HCT116 (cell line): ENCODE data around the gene MACF1.

Experiments used
- ATF3 ChIP-seq: IDR thresholded peaks from 2 replicates; pipeline ENCODE4 v1.6.1; 2012
- CEBPB ChIP-seq: IDR thresholded peaks from 2 replicates; pipeline ENCODE4 v1.6.1; 2012; ENCODE audit warnings: low read depth
- CTCF ChIP-seq, 3 experiments: fragments of 200-600 bp in 1 of 3; sonication (generic) in 1 of 3; IDR thresholded peaks in 2 of 3; conservative IDR thresholded peaks in 1 of 3; 2 replicates each; pipeline ENCODE4 v1.5.1; 2012 to 2017; ENCODE audit warnings: low read depth in 2 of 3, low read length in 2 of 3, antibody characterized with exemption in 1 of 3, borderline replicate concordance in 1 of 3, control low read depth in 1 of 3, mild to moderate bottlenecking in 1 of 3, mixed read lengths in 1 of 3, mixed run types in 1 of 3, moderate library complexity in 1 of 3; ENCODE audit not compliant: insufficient read depth in 1 of 3
- EZH2 ChIP-seq: fragments of 200-600 bp; sonication (generic); IDR thresholded peaks from 2 replicates; pipeline ENCODE4 v1.6.1; 2017; ENCODE audit warnings: antibody characterized with exemption, mixed run types
- EZH2phosphoT487 ChIP-seq: fragments of 200-600 bp; IDR thresholded peaks from 2 replicates; pipeline ENCODE4 v1.6.1; 2018; ENCODE audit warnings: antibody characterized with exemption, borderline replicate concordance
- JUND ChIP-seq: IDR thresholded peaks from 2 replicates; pipeline ENCODE4 v1.6.1; 2012
- MAX ChIP-seq: IDR thresholded peaks from 2 replicates; pipeline ENCODE4 v1.6.1; 2012
- POLR2A ChIP-seq: IDR thresholded peaks from 2 replicates; pipeline ENCODE4 v1.7.0; 2011; ENCODE audit warnings: borderline replicate concordance; ENCODE audit not compliant: insufficient read depth, insufficient read length; ENCODE audit errors: extremely low read depth
- POLR2AphosphoS5 ChIP-seq: IDR thresholded peaks from 2 replicates; pipeline ENCODE4 v1.6.1; 2011; ENCODE audit warnings: mild to moderate bottlenecking, low read depth, low read length, moderate library complexity
- SIN3A ChIP-seq: IDR thresholded peaks from 2 replicates; pipeline ENCODE4 v1.6.1; 2012; ENCODE audit warnings: low read depth
- YY1 ChIP-seq: IDR thresholded peaks from 2 replicates; pipeline ENCODE4 v1.6.1; 2011; ENCODE audit warnings: low read length, low read depth, moderate library complexity, mild to moderate bottlenecking; ENCODE audit not compliant: insufficient replicate concordance; ENCODE audit errors: extremely low read depth
- ZBTB33 ChIP-seq: IDR thresholded peaks from 2 replicates; pipeline ENCODE4 v1.6.1; 2011; ENCODE audit warnings: mild to moderate bottlenecking, low read length, moderate library complexity; ENCODE audit not compliant: insufficient replicate concordance; ENCODE audit errors: extremely low read depth

GRCh38 chr1:39165049-39165448 lies 39.4 kb upstream of the MACF1 start:
- TF ChIP-seq CTCF (IDR thresholded peaks at IDR 0.05 in 2 of 3, conservative IDR thresholded peaks at IDR 0.05 in 1 of 3; ENCODE audit: borderline replicate concordance in 1 of 3, insufficient read depth in 1 of 3, low read depth in 2 of 3, low read length in 2 of 3), result no peak
- no peak for TF ChIP-seq EZH2phosphoT487
- no peak for TF ChIP-seq SIN3A
- TF ChIP-seq ATF3, result no peak
- no peak for TF ChIP-seq YY1
- no peak for TF ChIP-seq POLR2A
- TF ChIP-seq POLR2AphosphoS5, result no peak
- TF ChIP-seq EZH2, result no peak
- no peak for TF ChIP-seq MAX
- no peak for TF ChIP-seq ZBTB33
- no peak for TF ChIP-seq JUND
- TF ChIP-seq CEBPB, result no peak
